Adrenal gland (tissue), 12 donors: ENCODE measurements around the gene OLR1. TPM values are rescaled to one million over a fixed set of nuclear protein-coding genes. Genes with fewer than 3 reads are reported as not detected.
A peak's percentile ranks its signal among the peaks of the same experiment; 100 is the strongest.

ENCODE experiments used
- DNase-seq, 7 donors: peaks; one replicate each; pipeline ENCODE4 v3.0.0-alpha.2; 2019 to 2020
- H3K27ac ChIP-seq, 5 donors: fragments of 200-600 bp; sonication (generic) in 4 of 5; 1 replicate in 3 of 5; 2 replicates in 2 of 5; pipeline versions ENCODE4 v1.5.1 to v1.8.0; 2016 to 2020; ENCODE audit warnings: mild to moderate bottlenecking in 1 of 5
- H3K27me3 ChIP-seq: fragments of 200-600 bp; 2 replicates; pipeline ENCODE4 v1.8.0; 2021
- H3K36me3 ChIP-seq, 2 donors: fragments of 200-600 bp; replicated peaks in 1 of 2; 1 replicate in 1 of 2; 2 replicates in 1 of 2; pipeline versions ENCODE4 v1.5.1 to v1.8.0; 2018 to 2022
- H3K4me1 ChIP-seq, 2 donors: fragments of 200-600 bp; replicated peaks in 1 of 2; 1 replicate in 1 of 2; 2 replicates in 1 of 2; pipeline versions ENCODE4 v1.5.1 to v1.8.0; 2018 to 2021
- H3K4me3 ChIP-seq, 4 donors: fragments of 200-600 bp; sonication (generic) in 3 of 4; one replicate each; pipeline ENCODE4 v1.5.1; 2016 to 2018
- H3K9me3 ChIP-seq, 3 donors: fragments of 200-600 bp; sonication (generic) in 1 of 3; replicated peaks in 1 of 3; 1 replicate in 2 of 3; 2 replicates in 1 of 3; pipeline versions ENCODE4 v1.5.1 to v1.8.0; 2016 to 2021
- CTCF ChIP-seq, 6 experiments: fragments of 450-650 bp in 4 of 6; fragments of 200-600 bp in 2 of 6; sonication (generic) in 1 of 6; IDR thresholded peaks; 1 replicate in 5 of 6; 2 replicates in 1 of 6; pipeline versions ENCODE4 v1.5.1 to v1.8.0; 2016 to 2021; ENCODE audit warnings: antibody characterized with exemption in 6 of 6, mild to moderate bottlenecking in 2 of 6, moderate library complexity in 1 of 6
- POLR2A ChIP-seq, 2 donors: fragments of 450-650 bp; IDR thresholded peaks; one replicate each; pipeline ENCODE4 v1.6.1; 2017; ENCODE audit warnings: antibody characterized with exemption in 2 of 2, mild to moderate bottlenecking in 2 of 2, moderate library complexity in 1 of 2
- WGBS, 4 donors: extraction: QIAGEN DNeasy Blood & Tissue Kit in 2 of 4; methylation state at CpG; one replicate each; pipeline versions ENCODE4 v1.1.5 to v1.1.7; 2013 to 2017; 5-methylcytosine and 5-hydroxymethylcytosine counted together
- intact Hi-C, 2 donors: fragments of 100-400 bp; cut with DNase I; formaldehyde crosslinking; loops; one replicate each; pipeline versions ENCODE4 v1.14.1 to v1.15.0; 2022 to 2023
- polyA plus RNA-seq, 3 donors: library from polyadenylated mRNA; stranded (reverse); fragments of 200-250 nt in 2 of 3; fragments of 350-450 nt in 1 of 3; fragmentation: Illumina TruSeq in 1 of 3; extraction: RNeasy Lipid Tissue Mini Kit (QIAGEN cat#74804) in 1 of 3; gene quantifications; one replicate each; pipeline ENCODE4 v1.2.3, GENCODE V29; 2013 to 2014
- total RNA-seq, 9 donors: library from RNA; depleted of rRNA in 4 of 9; stranded (reverse); fragments of >200 nt in 4 of 9; fragments of 120-200 nt in 1 of 9; fragmentation: NEBNext Ultra II Directional in 1 of 9; extraction: Animal tissue kit (Norgen Biotek cat#: 25700) in 1 of 9; gene quantifications; one replicate each; pipeline versions ENCODE4 v1.1.0 to v1.2.4, GENCODE V29; 2013 to 2023
- donor health status: healthy with polysubstance abuse.
- donor health status: Bipolar disorder and iron deficiency.
- donor health status: DM: yes; HTN: yes; CAD: no.
- donor health status: DM: no; HTN: no; CAD: no.
- donor health status: DM: no; HTN: no; CAD: no.
- donor health status: DM: yes; HTN: yes; CAD: no.

OLR1 gene
- total and polyA plus RNA-seq, 12 donors, result 0.28 to 2.2 (median 0.68) TPM; not detected in 1

- H3K36me3 ChIP-seq, result no peaks in the 10 kb centered on the region
- H3K9me3 ChIP-seq, result no peaks in the 10 kb centered on the region
- H3K27me3 ChIP-seq, result no peaks in the 10 kb centered on the region
- 39 to 50% (median 42%) methylated on average over 5 of the region's 5 CpGs for WGBS, 4 donors
- intact Hi-C loops, result no loop called here
- H3K27ac ChIP-seq, result peak overlapping the region in 1 of 5 donors; percentile 60
- no peaks in the 10 kb centered on the region for H3K4me1 ChIP-seq
- H3K4me3 ChIP-seq, result no peak overlapping the region
- DNase-seq, result no peak
- no peak for TF ChIP-seq POLR2A (IDR thresholded peaks at IDR 0.05)
- TF ChIP-seq CTCF (IDR thresholded peaks at IDR 0.05), result no peak
Measured at GRCh38 chr12:10182354-10183049, 10.6 kb upstream of the OLR1 start.

- intact Hi-C loops, result no loop called here
- no peaks in the 10 kb centered on the region for H3K36me3 ChIP-seq
- TF ChIP-seq POLR2A (IDR thresholded peaks at IDR 0.05) (no peak), CTCF (IDR thresholded peaks at IDR 0.05) (no peak)
- H3K4me1 ChIP-seq, result no peaks in the 10 kb centered on the region
- H3K9me3 ChIP-seq, result no peaks in the 10 kb centered on the region
- H3K4me3 ChIP-seq, result no peak overlapping the region
- no peak for DNase-seq
- no peak overlapping the region for H3K27ac ChIP-seq
- 69 to 82% (median 71%) methylated on average over 5 of the region's 5 CpGs for WGBS, 4 donors
- no peaks in the 10 kb centered on the region for H3K27me3 ChIP-seq
Measured at GRCh38 chr12:10179776-10180181, 7.8 kb upstream of the OLR1 start.

GRCh38 chr12:10178821-10179220, 6.9 kb upstream of the OLR1 start, which contains the start of gene TMEM52B:
TMEM52B (plus strand) TSS chr12:10179032; CDS start chr12:10179575, 543 bp downstream.
- H3K27ac ChIP-seq, result no peak within 1 kb of the TSS
- no peaks in the 10 kb centered on the region for H3K4me1 ChIP-seq
- H3K4me3 ChIP-seq, result no peak within 1 kb of the TSS
- DNase-seq, result no peak
- TF ChIP-seq CTCF (IDR thresholded peaks at IDR 0.05), result no peak
- no peak for TF ChIP-seq POLR2A (IDR thresholded peaks at IDR 0.05)
- intact Hi-C loops, result no loop called here
- WGBS, 4 donors, result 70 to 79% (median 74%) methylated on average over 4 of the region's 4 CpGs
- H3K36me3 ChIP-seq, result no peaks in the 10 kb centered on the region
- no peaks in the 10 kb centered on the region for H3K9me3 ChIP-seq
- H3K27me3 ChIP-seq, result no peaks in the 10 kb centered on the region

- Histone ChIP-seq H3K27me3 (no peaks in the 10 kb centered on the region), H3K27ac (no peak overlapping the region), H3K9me3 (no peaks in the 10 kb centered on the region), H3K4me3 (no peak overlapping the region), H3K4me1 (no peaks in the 10 kb centered on the region), H3K36me3 (no peaks in the 10 kb centered on the region)
- intact Hi-C loops, result no loop called here
- 69 to 81% (median 77%) methylated on average over 5 of the region's 5 CpGs for WGBS, 4 donors
- TF ChIP-seq POLR2A (IDR thresholded peaks at IDR 0.05) (no peak), CTCF (IDR thresholded peaks at IDR 0.05) (no peak)
- DNase-seq, result no peak
Measured at GRCh38 chr12:10175846-10176636, 4.1 kb upstream of the OLR1 start.
